Esophagus muscularis mucosa (tissue), 3 donors: ENCODE results near the gene CCDC188.

ENCODE experiments used
- EP300 ChIP-seq: sonication (generic); formaldehyde crosslinking; IDR thresholded peaks from one replicate; pipeline ENCODE4 v1.6.1; 2017; ENCODE audit warnings: antibody characterized with exemption
- TF ChIP-seq, protein P1 (sequence below), 3 experiments: fragments of 200-600 bp in 2 of 3; fragments of 450-650 bp in 1 of 3; sonication (generic) in 2 of 3; IDR thresholded peaks; one replicate each; pipeline ENCODE4 v1.5.1; 2017 to 2019; ENCODE audit warnings: antibody characterized with exemption in 3 of 3, mild to moderate bottlenecking in 2 of 3, moderate library complexity in 1 of 3

DNA sequence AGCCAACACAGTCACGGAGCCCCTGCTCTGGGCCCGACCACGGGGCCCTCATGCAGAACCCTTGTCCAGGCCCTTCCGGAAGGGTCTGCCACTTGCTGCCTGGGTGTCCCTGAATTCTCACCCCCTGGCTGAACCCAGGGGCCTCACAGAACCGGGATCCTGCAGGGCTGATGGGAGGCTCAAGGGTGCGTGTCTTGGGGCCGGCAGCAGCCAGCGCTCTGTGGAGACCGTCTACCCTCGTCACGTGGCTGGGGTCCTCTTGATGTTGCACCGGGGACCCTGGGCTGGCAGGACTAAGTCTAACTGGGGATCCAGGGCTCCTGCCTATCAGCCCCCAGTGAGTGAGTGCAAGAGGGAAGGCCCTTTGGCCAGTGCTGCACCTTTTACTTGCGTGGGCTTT lies 19.3 kb upstream of the CCDC188 start:
- TF ChIP-seq, protein P1, sequence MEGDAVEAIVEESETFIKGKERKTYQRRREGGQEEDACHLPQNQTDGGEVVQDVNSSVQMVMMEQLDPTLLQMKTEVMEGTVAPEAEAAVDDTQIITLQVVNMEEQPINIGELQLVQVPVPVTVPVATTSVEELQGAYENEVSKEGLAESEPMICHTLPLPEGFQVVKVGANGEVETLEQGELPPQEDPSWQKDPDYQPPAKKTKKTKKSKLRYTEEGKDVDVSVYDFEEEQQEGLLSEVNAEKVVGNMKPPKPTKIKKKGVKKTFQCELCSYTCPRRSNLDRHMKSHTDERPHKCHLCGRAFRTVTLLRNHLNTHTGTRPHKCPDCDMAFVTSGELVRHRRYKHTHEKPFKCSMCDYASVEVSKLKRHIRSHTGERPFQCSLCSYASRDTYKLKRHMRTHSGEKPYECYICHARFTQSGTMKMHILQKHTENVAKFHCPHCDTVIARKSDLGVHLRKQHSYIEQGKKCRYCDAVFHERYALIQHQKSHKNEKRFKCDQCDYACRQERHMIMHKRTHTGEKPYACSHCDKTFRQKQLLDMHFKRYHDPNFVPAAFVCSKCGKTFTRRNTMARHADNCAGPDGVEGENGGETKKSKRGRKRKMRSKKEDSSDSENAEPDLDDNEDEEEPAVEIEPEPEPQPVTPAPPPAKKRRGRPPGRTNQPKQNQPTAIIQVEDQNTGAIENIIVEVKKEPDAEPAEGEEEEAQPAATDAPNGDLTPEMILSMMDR (IDR thresholded peaks at IDR 0.05): no peak
- no peak for TF ChIP-seq EP300
